CD14-positive monocyte (primary cell): ENCODE results near the gene RCOR3. TPM values are rescaled to one million over a fixed set of nuclear protein-coding genes. Genes with fewer than 3 reads are reported as not detected.

Experiments used
- DNase-seq, 3 donors: peaks; one replicate each; pipeline ENCODE4 v3.0.0-alpha.2; 2011 to 2022
- H2AFZ ChIP-seq: 2 replicates; pipeline ENCODE4 v1.6.0; 2012; ENCODE audit warnings: mild to moderate bottlenecking, low read depth, low read length, inconsistent platforms; ENCODE audit not compliant: insufficient read depth, poor library complexity, severe bottlenecking
- H3K27ac ChIP-seq, 2 donors: 1 replicate in 1 of 2; 2 replicates in 1 of 2; pipeline ENCODE4 v1.5.1; 2012 to 2013; ENCODE audit warnings: low read length in 2 of 2, control low read depth in 1 of 2, inconsistent platforms in 1 of 2, low read depth in 1 of 2, mild to moderate bottlenecking in 1 of 2
- H3K27me3 ChIP-seq, 2 donors: one replicate each; pipeline versions ENCODE4 v1.6.0 to v1.6.1; 2011 to 2013; ENCODE audit warnings: low read length in 2 of 2; ENCODE audit not compliant: control insufficient read depth in 2 of 2, insufficient read depth in 2 of 2
- H3K36me3 ChIP-seq, 2 donors: replicated peaks in 1 of 2; 1 replicate in 1 of 2; 2 replicates in 1 of 2; pipeline versions ENCODE4 v1.5.1 to v1.6.1; 2012 to 2013; ENCODE audit warnings: low read length in 2 of 2, control low read depth in 1 of 2, inconsistent platforms in 1 of 2, mild to moderate bottlenecking in 1 of 2; ENCODE audit not compliant: insufficient read depth in 2 of 2, control insufficient read depth in 1 of 2
- H3K4me1 ChIP-seq, 2 donors: 1 replicate in 1 of 2; 2 replicates in 1 of 2; pipeline versions ENCODE4 v1.5.1 to v1.6.1; 2012 to 2013; ENCODE audit warnings: low read length in 2 of 2, control low read depth in 1 of 2, inconsistent platforms in 1 of 2, mild to moderate bottlenecking in 1 of 2, moderate library complexity in 1 of 2; ENCODE audit not compliant: insufficient read depth in 2 of 2, control insufficient read depth in 1 of 2
- H3K4me2 ChIP-seq: replicated peaks from 2 replicates; pipeline ENCODE3; 2012; ENCODE audit warnings: low read length, moderate library complexity, mild to moderate bottlenecking; ENCODE audit not compliant: poor library complexity, severe bottlenecking; ENCODE audit errors: extremely low read depth
- H3K4me3 ChIP-seq, 3 experiments: fragments of 200-600 bp in 1 of 3; sonication (generic) in 1 of 3; replicated peaks in 1 of 3; 1 replicate in 2 of 3; 2 replicates in 1 of 3; pipeline ENCODE4 v1.5.1; 2011 to 2013; ENCODE audit warnings: low read length in 3 of 3, mild to moderate bottlenecking in 3 of 3, control low read depth in 2 of 3, low read depth in 2 of 3, inconsistent platforms in 1 of 3, moderate library complexity in 1 of 3
- H3K79me2 ChIP-seq: 2 replicates; pipeline ENCODE4 v1.6.0; 2012; ENCODE audit warnings: mild to moderate bottlenecking, control low read depth, inconsistent platforms, low read length, moderate library complexity; ENCODE audit not compliant: insufficient read depth
- H3K9ac ChIP-seq: 2 replicates; pipeline ENCODE4 v1.6.0; 2017; ENCODE audit warnings: low read length, mild to moderate bottlenecking; ENCODE audit not compliant: insufficient read depth, poor library complexity, severe bottlenecking
- H3K9me3 ChIP-seq, 2 donors: replicated peaks in 1 of 2; 1 replicate in 1 of 2; 2 replicates in 1 of 2; pipeline versions ENCODE4 v1.5.1 to v1.6.1; 2012 to 2013; ENCODE audit warnings: low read length in 2 of 2, control low read depth in 1 of 2; ENCODE audit not compliant: control insufficient read depth in 1 of 2, insufficient read depth in 1 of 2
- H4K20me1 ChIP-seq: 2 replicates; pipeline ENCODE4 v1.6.0; 2012; ENCODE audit warnings: mild to moderate bottlenecking, low read length, control low read depth, moderate library complexity; ENCODE audit not compliant: insufficient read depth
- H3K27ac Mint-ChIP-seq, 7 donors: one replicate each; pipeline ENCODE4 v1.8.0; 2020; ENCODE audit warnings: mild to moderate bottlenecking in 7 of 7, mixed read lengths in 7 of 7, moderate library complexity in 6 of 7, inconsistent platforms in 2 of 7
- H3K27me3 Mint-ChIP-seq, 3 donors: one replicate each; pipeline ENCODE4 v1.8.0; 2021 to 2022; ENCODE audit warnings: low read depth in 3 of 3, mild to moderate bottlenecking in 3 of 3, mixed read lengths in 3 of 3, moderate library complexity in 3 of 3, inconsistent platforms in 1 of 3
- H3K36me3 Mint-ChIP-seq, 2 donors: one replicate each; pipeline ENCODE4 v1.8.0; 2020; ENCODE audit warnings: mixed read lengths in 2 of 2, inconsistent platforms in 1 of 2, mild to moderate bottlenecking in 1 of 2
- H3K4me1 Mint-ChIP-seq: one replicate; pipeline ENCODE4 v1.8.0; 2020; ENCODE audit warnings: mild to moderate bottlenecking, mixed read lengths
- H3K4me3 Mint-ChIP-seq, 2 donors: one replicate each; pipeline ENCODE4 v1.8.0; 2020; ENCODE audit warnings: mild to moderate bottlenecking in 2 of 2, mixed read lengths in 2 of 2, moderate library complexity in 1 of 2
- H3K9me3 Mint-ChIP-seq, 7 donors: one replicate each; pipeline ENCODE4 v1.8.0; 2020 to 2022; ENCODE audit warnings: mixed read lengths in 7 of 7, mild to moderate bottlenecking in 6 of 7, moderate library complexity in 6 of 7, inconsistent platforms in 2 of 7
- CTCF ChIP-seq: fragments of 200-600 bp; IDR thresholded peaks from one replicate; pipeline ENCODE4 v1.8.0; 2022; ENCODE audit warnings: antibody characterized with exemption, mild to moderate bottlenecking
- WGBS: methylation state at CpG from one replicate; pipeline ENCODE4 v1.1.5; 2013; ENCODE audit warnings: missing lambda C conversion rate; ENCODE audit not compliant: insufficient coverage; 5-methylcytosine and 5-hydroxymethylcytosine counted together
- intact Hi-C, 2 donors: fragments of 100-400 bp; cut with micrococcal nuclease; formaldehyde crosslinking; loops; one replicate each; pipeline versions ENCODE4 v1.15.0 to v1.15.1; 2023
- polyA plus RNA-seq, 3 donors: library from polyadenylated mRNA; depleted of rRNA in 1 of 3; unstranded in 2 of 3; stranded (reverse) in 1 of 3; fragments of 300-500 nt in 2 of 3; fragments of >200 nt in 1 of 3; fragmentation: Illumina TruSeq in 2 of 3; gene quantifications; 1 replicate in 2 of 3; 2 replicates in 1 of 3; pipeline ENCODE4 v1.2.3, GENCODE V29; 2012 to 2021

RCOR3 gene
- polyA plus RNA-seq, 3 donors: 14.5 to 46.5 (median 21.6) TPM

GRCh38 chr1:211345719-211346118 is 86.6 kb downstream of the RCOR3 start:
- Histone ChIP-seq H3K4me1 (peaks cover 9 to 19% of the 10 kb centered on the region in 2 donors), H3K27me3 (no peaks in the 10 kb centered on the region), H3K9ac (no peak overlapping the region), H3K36me3 (no peaks in the 10 kb centered on the region), H2AFZ (no peak overlapping the region), H4K20me1 (no peaks in the 10 kb centered on the region), H3K4me2 (no peak overlapping the region), H3K79me2 (no peaks in the 10 kb centered on the region), H3K9me3 (no peaks in the 10 kb centered on the region), H3K27ac (no peak overlapping the region), H3K4me3 (no peak overlapping the region)
- intact Hi-C loops: no loop called here
- TF ChIP-seq CTCF: no peak
- Mint-ChIP-seq H3K9me3 (peaks cover 0 to 2% (median 0%) of the 10 kb centered on the region in 7 donors), H3K27me3 (peaks cover 0 to 3% (median 2%) of the 10 kb centered on the region in 3 donors), H3K27ac (no peak overlapping the region), H3K36me3 (peaks cover 0 to 2% of the 10 kb centered on the region in 2 donors), H3K4me3 (no peak overlapping the region), H3K4me1 (peaks cover 32% of the 10 kb centered on the region)
- 100% methylated on average over 1 of the region's 2 CpGs for WGBS
- no peak for DNase-seq

- Histone ChIP-seq H3K4me1 (peaks cover 9 to 10% of the 10 kb centered on the region in 2 donors), H3K79me2 (no peaks in the 10 kb centered on the region), H3K27ac (no peak overlapping the region), H3K4me2 (no peak overlapping the region), H3K27me3 (no peaks in the 10 kb centered on the region), H2AFZ (no peak overlapping the region), H3K9ac (no peak overlapping the region), H3K9me3 (peaks cover 0 to 3% of the 10 kb centered on the region in 2 donors), H3K36me3 (no peaks in the 10 kb centered on the region), H3K4me3 (no peak overlapping the region), H4K20me1 (no peaks in the 10 kb centered on the region)
- H3K27ac Mint-ChIP-seq: peak overlapping the region in 2 of 7 donors; percentile 43 to 74
- no peak for DNase-seq
- 100% methylated on average over 1 of the region's 4 CpGs for WGBS
- peaks cover 23% of the 10 kb centered on the region for H3K4me1 Mint-ChIP-seq
- intact Hi-C loops: no loop called here
- peaks cover 0 to 4% (median 3%) of the 10 kb centered on the region in 7 donors for H3K9me3 Mint-ChIP-seq
- no peak for TF ChIP-seq CTCF
- H3K36me3 Mint-ChIP-seq: peaks cover 0 to 2% of the 10 kb centered on the region in 2 donors
- peaks cover 0 to 6% (median 2%) of the 10 kb centered on the region in 3 donors for H3K27me3 Mint-ChIP-seq
- H3K4me3 Mint-ChIP-seq: no peak overlapping the region
These were observed 88.1 kb downstream of the RCOR3 start for GRCh38 chr1:211347077-211347844.
